GM12872 (cell line): Measurements from ENCODE around the gene PRR23E.

Source experiments
- CTCF ChIP-seq: IDR thresholded peaks from 3 replicates; pipeline ENCODE4 v1.5.1; 2011; ENCODE audit warnings: low read depth, mild to moderate bottlenecking, low read length, moderate library complexity; ENCODE audit not compliant: insufficient read depth

The PRR23E gene

GRCh38 chr3:127196466-127197299 lies 3.8 kb downstream of the PRR23E start:
- TF ChIP-seq CTCF: no peak

- no peak for TF ChIP-seq CTCF
Measured at GRCh38 chr3:127197300-127198189, 4.6 kb downstream of the PRR23E start.

GRCh38 chr3:127200086-127200691 lies 7.3 kb downstream of the PRR23E start:
- no peak for TF ChIP-seq CTCF

GRCh38 chr3:127203024-127203423 lies 10.1 kb downstream of the PRR23E start:
- TF ChIP-seq CTCF: no peak

GRCh38 chr3:127204841-127205582 lies 12.1 kb downstream of the PRR23E start:
- TF ChIP-seq CTCF: no peak

GRCh38 chr3:127206154-127206553 lies 13.2 kb downstream of the PRR23E start:
- TF ChIP-seq CTCF: no peak
